Heart left ventricle (tissue), 13 donors: ENCODE results near the gene COL20A1.

Experiments used
- POLR2A ChIP-seq, 2 donors: fragments of 450-650 bp; IDR thresholded peaks; one replicate each; pipeline ENCODE4 v1.6.1; 2017; ENCODE audit warnings: antibody characterized with exemption in 2 of 2, mild to moderate bottlenecking in 2 of 2, moderate library complexity in 2 of 2
- TF ChIP-seq, protein P1 (sequence below), 12 donors: fragments of 200-600 bp; sonication (generic) in 4 of 12; IDR thresholded peaks; one replicate each; pipeline versions ENCODE4 v1.5.0 to v1.8.0; 2018 to 2022; ENCODE audit warnings: antibody characterized with exemption in 12 of 12, mild to moderate bottlenecking in 5 of 12
- donor health status: ischemic (EF 13 %, LVEDD 7.1; RV severe dilation, severe dysfunction).
- donor health status: DM: no; HTN: yes; CAD: no.
- donor health status: DM: no; HTN: no; CAD: no.
- donor health status: ischemic (EF 25% LVEDD 6.9; RV normal size, moderate dysfunction).
- donor health status: ischemic (EF 25% LVEDD 5.7; RV mildly dilated, moderate dysfunction).
- donor health status: ischemic (EF 35%, LVEDD 5.7; RV mildly dilated, moderate dysfunction).
- donor health status: nonischemic (EF 11% LVEDD 7.7; RV severe dilation, severe dysfunction).
- donor health status: DM: yes; HTN: yes; CAD: no.
- donor health status: PGD.
- donor health status: ischemic (EF 29% LVEDD 5.4; RV normal size, mild dysfunction).
- donor health status: nonischemic (EF 23%, LVEDD 6.1; RV moderate dilation, normal function).

DNA sequence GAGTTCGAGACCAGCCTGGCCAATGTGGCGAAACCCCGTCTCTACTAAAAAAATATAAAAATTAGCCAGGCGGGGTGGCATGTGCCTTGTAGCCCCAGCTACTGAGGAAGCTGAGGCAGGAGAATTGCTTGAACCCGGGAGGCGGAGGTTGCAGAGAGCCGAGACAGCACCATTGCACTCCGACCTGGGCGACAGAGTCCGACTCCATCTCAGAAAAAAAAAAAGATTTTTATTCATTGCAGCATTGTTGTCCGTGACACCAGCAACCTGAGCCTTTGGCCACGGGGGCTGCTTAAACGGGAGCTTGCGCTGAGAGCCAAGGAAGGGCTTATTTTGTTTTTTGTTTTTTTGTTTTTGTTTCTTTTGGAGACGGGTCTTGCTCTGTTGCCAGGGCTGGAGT lies 13.1 kb upstream of the COL20A1 start:
- TF ChIP-seq, protein P1, sequence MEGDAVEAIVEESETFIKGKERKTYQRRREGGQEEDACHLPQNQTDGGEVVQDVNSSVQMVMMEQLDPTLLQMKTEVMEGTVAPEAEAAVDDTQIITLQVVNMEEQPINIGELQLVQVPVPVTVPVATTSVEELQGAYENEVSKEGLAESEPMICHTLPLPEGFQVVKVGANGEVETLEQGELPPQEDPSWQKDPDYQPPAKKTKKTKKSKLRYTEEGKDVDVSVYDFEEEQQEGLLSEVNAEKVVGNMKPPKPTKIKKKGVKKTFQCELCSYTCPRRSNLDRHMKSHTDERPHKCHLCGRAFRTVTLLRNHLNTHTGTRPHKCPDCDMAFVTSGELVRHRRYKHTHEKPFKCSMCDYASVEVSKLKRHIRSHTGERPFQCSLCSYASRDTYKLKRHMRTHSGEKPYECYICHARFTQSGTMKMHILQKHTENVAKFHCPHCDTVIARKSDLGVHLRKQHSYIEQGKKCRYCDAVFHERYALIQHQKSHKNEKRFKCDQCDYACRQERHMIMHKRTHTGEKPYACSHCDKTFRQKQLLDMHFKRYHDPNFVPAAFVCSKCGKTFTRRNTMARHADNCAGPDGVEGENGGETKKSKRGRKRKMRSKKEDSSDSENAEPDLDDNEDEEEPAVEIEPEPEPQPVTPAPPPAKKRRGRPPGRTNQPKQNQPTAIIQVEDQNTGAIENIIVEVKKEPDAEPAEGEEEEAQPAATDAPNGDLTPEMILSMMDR (IDR thresholded peaks at IDR 0.05), result no peak
- TF ChIP-seq POLR2A (IDR thresholded peaks at IDR 0.05), result no peak
